Activated CD4-positive, alpha-beta T cell treated with anti-CD3 and anti-CD28 coated beads, Interleukin-2, amount 10 ng/mL, durations not matched to agents 7 days and 5 days (primary cell): ENCODE results near the gene NOC4L. TPM values are rescaled to one million over a fixed set of nuclear protein-coding genes. Genes with fewer than 3 reads are reported as not detected.

Experiments
- CTCF ChIA-PET: fragments of 350-600 bp; sonication (Branson Sonifier 250); formaldehyde crosslinking; loops from one replicate; lab custom pipeline; 2021; ENCODE audit warnings: antibody characterized with exemption; lab: Charles Lee
- POLR2A ChIA-PET: fragments of 350-600 bp; sonication (Branson Sonifier 250); formaldehyde crosslinking; loops from one replicate; lab custom pipeline; 2021; ENCODE audit warnings: antibody characterized with exemption; lab: Charles Lee
- DNase-seq: peaks from one replicate; pipeline ENCODE4 v3.0.0-alpha.2; 2020
- H3K27ac Mint-ChIP-seq: one replicate; pipeline ENCODE4 v1.8.0; 2021; ENCODE audit warnings: mild to moderate bottlenecking, moderate library complexity, mixed read lengths
- H3K27me3 Mint-ChIP-seq: one replicate; pipeline ENCODE4 v1.8.0; 2021; ENCODE audit warnings: mixed read lengths
- H3K36me3 Mint-ChIP-seq: one replicate; pipeline ENCODE4 v1.8.0; 2021; ENCODE audit warnings: low read depth, mixed read lengths
- H3K4me1 Mint-ChIP-seq: one replicate; pipeline ENCODE4 v1.8.0; 2021; ENCODE audit warnings: mixed read lengths
- H3K4me3 Mint-ChIP-seq: one replicate; pipeline ENCODE4 v1.8.0; 2021; ENCODE audit warnings: mild to moderate bottlenecking, moderate library complexity, mixed read lengths
- H3K9me3 Mint-ChIP-seq: one replicate; pipeline ENCODE4 v1.8.0; 2021; ENCODE audit warnings: mixed read lengths
- total RNA-seq, 2 experiments: library from RNA; stranded (reverse); gene quantifications; one replicate each; pipeline ENCODE4 v1.2.3, GENCODE V29; 2021

Gene NOC4L
- total RNA-seq, 2 experiments from 2014 or later: 28.9 to 32.4 TPM

- Mint-ChIP-seq H3K36me3 (peaks cover 5% of the 10 kb centered on the region), H3K27me3 (no peaks in the 10 kb centered on the region), H3K27ac (no peak overlapping the region), H3K9me3 (no peaks in the 10 kb centered on the region), H3K4me1 (no peaks in the 10 kb centered on the region), H3K4me3 (no peak overlapping the region)
- ChIA-PET CTCF (no interaction called here), POLR2A (no interaction called here)
- DNase-seq: no peak
Observed at GRCh38 chr12:132110677-132111076, 33.6 kb upstream of the NOC4L start.

GRCh38 chr12:132111654-132112304, 32.5 kb upstream of the NOC4L start:
- ChIA-PET CTCF (interaction anchor here (1.5 kb wide), 1 partner anchor 42 kb away, joined by 3 read pairs; no protein-coding TSS in a partner anchor), POLR2A (no interaction called here)
- H3K4me3 Mint-ChIP-seq: no peak overlapping the region
- no peaks in the 10 kb centered on the region for H3K9me3 Mint-ChIP-seq
- no peaks in the 10 kb centered on the region for H3K4me1 Mint-ChIP-seq
- H3K27me3 Mint-ChIP-seq: no peaks in the 10 kb centered on the region
- H3K36me3 Mint-ChIP-seq: peaks cover 5% of the 10 kb centered on the region
- H3K27ac Mint-ChIP-seq: no peak overlapping the region
- no peak for DNase-seq

GRCh38 chr12:132114667-132115066, 29.6 kb upstream of the NOC4L start:
- Mint-ChIP-seq H3K4me3 (no peak overlapping the region), H3K4me1 (no peaks in the 10 kb centered on the region)
- CTCF ChIA-PET: no interaction called here

GRCh38 chr12:132115500-132115899, 28.8 kb upstream of the NOC4L start:
- DNase-seq: no peak

More at GRCh38 chr12:132114667-132115066, 29.6 kb upstream of the NOC4L start:
- no peak for DNase-seq
- Mint-ChIP-seq H3K9me3 (no peaks in the 10 kb centered on the region), H3K27ac (no peak overlapping the region), H3K27me3 (no peaks in the 10 kb centered on the region), H3K36me3 (peaks cover 4% of the 10 kb centered on the region)
- POLR2A ChIA-PET: no interaction called here

GRCh38 chr12:132116709-132117557, 27.3 kb upstream of the NOC4L start:
- Mint-ChIP-seq H3K9me3 (no peaks in the 10 kb centered on the region), H3K36me3 (no peaks in the 10 kb centered on the region), H3K4me3 (no peak overlapping the region), H3K27ac (no peak overlapping the region), H3K27me3 (no peaks in the 10 kb centered on the region), H3K4me1 (no peaks in the 10 kb centered on the region)
- no peak for DNase-seq
- ChIA-PET CTCF (interaction anchor here (0.6 kb wide), 1 partner anchor 69 kb away, joined by 4 read pairs; no protein-coding TSS in a partner anchor), POLR2A (no interaction called here)

More at GRCh38 chr12:132115500-132115899, 28.8 kb upstream of the NOC4L start:
- CTCF ChIA-PET: no interaction called here
- Mint-ChIP-seq H3K4me1 (no peaks in the 10 kb centered on the region), H3K4me3 (no peak overlapping the region), H3K9me3 (no peaks in the 10 kb centered on the region), H3K27me3 (no peaks in the 10 kb centered on the region), H3K27ac (no peak overlapping the region), H3K36me3 (no peaks in the 10 kb centered on the region)
- POLR2A ChIA-PET: no interaction called here

- no peaks in the 10 kb centered on the region for H3K27me3 Mint-ChIP-seq
- no peaks in the 10 kb centered on the region for H3K4me1 Mint-ChIP-seq
- POLR2A ChIA-PET: no interaction called here
- no peaks in the 10 kb centered on the region for H3K9me3 Mint-ChIP-seq
- H3K36me3 Mint-ChIP-seq: no peaks in the 10 kb centered on the region
- CTCF ChIA-PET: interaction anchor here (0.6 kb wide), 1 partner anchor 69 kb away, joined by 4 read pairs; no protein-coding TSS in a partner anchor
- no peak overlapping the region for H3K27ac Mint-ChIP-seq
- H3K4me3 Mint-ChIP-seq: no peak overlapping the region
- DNase-seq: no peak
Observed at GRCh38 chr12:132117558-132117875, 26.7 kb upstream of the NOC4L start.

GRCh38 chr12:132118876-132119275, 25.4 kb upstream of the NOC4L start:
- Mint-ChIP-seq H3K27ac (no peak overlapping the region), H3K4me1 (no peaks in the 10 kb centered on the region), H3K4me3 (no peak overlapping the region), H3K27me3 (no peaks in the 10 kb centered on the region), H3K36me3 (no peaks in the 10 kb centered on the region), H3K9me3 (no peaks in the 10 kb centered on the region)
- ChIA-PET CTCF (interaction anchor here (1.1 kb wide), 1 partner anchor 12 kb away, joined by 3 read pairs; no protein-coding TSS in a partner anchor), POLR2A (no interaction called here)
- no peak for DNase-seq

GRCh38 chr12:132121283-132121682, 23.0 kb upstream of the NOC4L start:
- Mint-ChIP-seq H3K27ac (no peak overlapping the region), H3K36me3 (peaks cover 6% of the 10 kb centered on the region), H3K4me3 (no peak overlapping the region), H3K27me3 (no peaks in the 10 kb centered on the region), H3K9me3 (no peaks in the 10 kb centered on the region), H3K4me1 (no peaks in the 10 kb centered on the region)
- no peak for DNase-seq
- ChIA-PET POLR2A (no interaction called here), CTCF (no interaction called here)

- CTCF ChIA-PET: no interaction called here
- Mint-ChIP-seq H3K27ac (no peak overlapping the region), H3K9me3 (peaks cover 5% of the 10 kb centered on the region), H3K4me3 (no peak overlapping the region), H3K4me1 (no peaks in the 10 kb centered on the region), H3K27me3 (no peaks in the 10 kb centered on the region), H3K36me3 (peaks cover 20% of the 10 kb centered on the region)
- POLR2A ChIA-PET: no interaction called here
- no peak for DNase-seq
Observed at GRCh38 chr12:132123970-132124765, 20.1 kb upstream of the NOC4L start.

- Mint-ChIP-seq H3K27me3 (no peaks in the 10 kb centered on the region), H3K36me3 (peaks cover 20% of the 10 kb centered on the region), H3K27ac (no peak overlapping the region), H3K9me3 (peaks cover 5% of the 10 kb centered on the region), H3K4me3 (no peak overlapping the region), H3K4me1 (no peaks in the 10 kb centered on the region)
- ChIA-PET CTCF (no interaction called here), POLR2A (no interaction called here)
- DNase-seq: no peak
Observed at GRCh38 chr12:132124766-132125425, 19.4 kb upstream of the NOC4L start.

GRCh38 chr12:132125736-132126135, 18.5 kb upstream of the NOC4L start:
- Mint-ChIP-seq H3K27ac (no peak overlapping the region), H3K36me3 (peaks cover 20% of the 10 kb centered on the region), H3K27me3 (no peaks in the 10 kb centered on the region), H3K4me3 (no peak overlapping the region), H3K4me1 (no peaks in the 10 kb centered on the region), H3K9me3 (peaks cover 5% of the 10 kb centered on the region)
- no peak for DNase-seq
- CTCF ChIA-PET: interaction anchor here (1.6 kb wide), 1 partner anchor 15 kb away, joined by 6 read pairs; no protein-coding TSS in a partner anchor
- POLR2A ChIA-PET: no interaction called here

GRCh38 chr12:132127041-132127440, 17.2 kb upstream of the NOC4L start:
- Mint-ChIP-seq H3K9me3 (peaks cover 5% of the 10 kb centered on the region), H3K4me1 (no peaks in the 10 kb centered on the region)
- POLR2A ChIA-PET: no interaction called here

More at GRCh38 chr12:132127041-132127440, 17.2 kb upstream of the NOC4L start:
- H3K27ac Mint-ChIP-seq: no peak overlapping the region
- CTCF ChIA-PET: interaction anchor here (0.6 to 1.6 kb wide), 2 partner anchors 13 to 732 kb away, joined by 3 to 6 read pairs; no protein-coding TSS in a partner anchor
- DNase-seq: no peak
- H3K36me3 Mint-ChIP-seq: peaks cover 20% of the 10 kb centered on the region
- no peaks in the 10 kb centered on the region for H3K27me3 Mint-ChIP-seq
- no peak overlapping the region for H3K4me3 Mint-ChIP-seq
